ENCODE measurements around the gene DLK1.
A peak's percentile ranks its signal among the peaks of the same experiment; 100 is the strongest.

The DLK1 gene

GRCh38 chr14:100771121-100771800, 44.6 kb downstream of the DLK1 start:
- no peak for TF ChIP-seq CTCF (IDR thresholded peaks at IDR 0.05; ENCODE audit: unreplicated experiment in 3 of 3)
- Mint-ChIP-seq H3K4me1 (peaks cover 26% of the 10 kb centered on the region), H3K9me3 (peaks cover 15% of the 10 kb centered on the region), H3K27me3 (ENCODE audit: low read depth) (peaks cover 16% of the 10 kb centered on the region), H3K27ac (peak overlapping the region in 1 of 3 experiments; percentile 81), H3K4me3 (no peak overlapping the region), H3K36me3 (ENCODE audit: low read depth) (peaks cover 3% of the 10 kb centered on the region)

- no peak overlapping the region for H3K4me3 Mint-ChIP-seq
- TF ChIP-seq CTCF (IDR thresholded peaks at IDR 0.05; ENCODE audit: unreplicated experiment in 3 of 3) = no peak
- H3K27ac Mint-ChIP-seq = no peak overlapping the region
- peaks cover 16% of the 10 kb centered on the region for H3K27me3 Mint-ChIP-seq (ENCODE audit: low read depth)
- peaks cover 34% of the 10 kb centered on the region for H3K4me1 Mint-ChIP-seq
- peaks cover 15% of the 10 kb centered on the region for H3K9me3 Mint-ChIP-seq
- H3K36me3 Mint-ChIP-seq (ENCODE audit: low read depth) = peaks cover 3% of the 10 kb centered on the region
Observed at GRCh38 chr14:100772607-100773165, 46.0 kb downstream of the DLK1 start.

- H3K4me1 Mint-ChIP-seq = peaks cover 43% of the 10 kb centered on the region
- peak overlapping the region in 1 of 3 experiments; percentile 74 for H3K27ac Mint-ChIP-seq
- H3K4me3 Mint-ChIP-seq = no peak overlapping the region
- no peak for TF ChIP-seq CTCF (IDR thresholded peaks at IDR 0.05; ENCODE audit: unreplicated experiment in 3 of 3)
- peaks cover 17% of the 10 kb centered on the region for H3K27me3 Mint-ChIP-seq (ENCODE audit: low read depth)
- H3K36me3 Mint-ChIP-seq (ENCODE audit: low read depth) = peaks cover 3% of the 10 kb centered on the region
- peaks cover 15% of the 10 kb centered on the region for H3K9me3 Mint-ChIP-seq
Observed at GRCh38 chr14:100773331-100774163, 46.9 kb downstream of the DLK1 start.

GRCh38 chr14:100774164-100774537, 47.5 kb downstream of the DLK1 start:
- H3K36me3 Mint-ChIP-seq (ENCODE audit: low read depth) = peaks cover 3% of the 10 kb centered on the region
- no peak for TF ChIP-seq CTCF (IDR thresholded peaks at IDR 0.05; ENCODE audit: unreplicated experiment in 3 of 3)
- H3K9me3 Mint-ChIP-seq = peaks cover 15% of the 10 kb centered on the region
- H3K27ac Mint-ChIP-seq = peak overlapping the region in 1 of 3 experiments; percentile 74
- peaks cover 49% of the 10 kb centered on the region for H3K4me1 Mint-ChIP-seq
- no peak overlapping the region for H3K4me3 Mint-ChIP-seq
- H3K27me3 Mint-ChIP-seq (ENCODE audit: low read depth) = peaks cover 22% of the 10 kb centered on the region

GRCh38 chr14:100775351-100775830, 48.7 kb downstream of the DLK1 start:
- Mint-ChIP-seq H3K4me1 (peaks cover 57% of the 10 kb centered on the region), H3K36me3 (ENCODE audit: low read depth) (peaks cover 3% of the 10 kb centered on the region), H3K27me3 (ENCODE audit: low read depth) (peaks cover 17% of the 10 kb centered on the region), H3K27ac (peak overlapping the region in 2 of 3 experiments; percentile 29 to 82), H3K4me3 (no peak overlapping the region), H3K9me3 (peaks cover 15% of the 10 kb centered on the region)
- TF ChIP-seq CTCF (IDR thresholded peaks at IDR 0.05; ENCODE audit: unreplicated experiment in 3 of 3) = no peak
